Lower leg skin (tissue), 3 donors: ENCODE measurements around the gene DUOX1.

Source experiments
- CTCF ChIP-seq, 3 donors: fragments of 450-650 bp; IDR thresholded peaks; one replicate each; pipeline ENCODE4 v1.5.1; 2016; ENCODE audit warnings: antibody characterized with exemption in 3 of 3, mild to moderate bottlenecking in 3 of 3, moderate library complexity in 2 of 3
- POLR2A ChIP-seq, 2 donors: fragments of 450-650 bp; IDR thresholded peaks; one replicate each; pipeline ENCODE4 v1.6.1; 2016 to 2017; ENCODE audit warnings: antibody characterized with exemption in 2 of 2, mild to moderate bottlenecking in 1 of 2, moderate library complexity in 1 of 2

DNA sequence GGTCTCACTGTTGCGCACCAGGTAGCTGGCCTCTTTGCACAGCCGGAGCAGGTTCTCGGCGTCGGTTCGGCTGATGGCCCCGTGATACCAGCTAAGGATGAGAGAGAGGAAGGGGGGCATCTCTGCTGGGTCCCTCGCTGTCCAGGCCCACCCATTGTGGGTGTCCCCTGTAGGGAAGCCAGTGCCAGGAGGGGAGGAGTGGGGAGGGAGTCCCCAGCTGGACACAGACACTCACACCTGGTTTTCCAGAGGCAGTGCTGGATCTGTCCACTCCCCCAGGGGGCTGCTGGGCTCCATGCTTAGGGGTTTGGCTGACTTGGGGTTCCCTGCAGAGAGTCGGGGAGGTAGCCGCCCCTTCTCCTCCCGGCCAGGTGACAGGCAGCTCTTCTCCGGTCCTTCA is 42.1 kb downstream of the DUOX1 start:
- TF ChIP-seq CTCF (IDR thresholded peaks at IDR 0.05) (no peak), POLR2A (IDR thresholded peaks at IDR 0.05) (no peak)
